HCT116 (cell line): ENCODE data around the gene SLC26A3. TPM values are rescaled to one million over a fixed set of nuclear protein-coding genes. Genes with fewer than 3 reads are reported as not detected.

Experiments
- ATAC-seq: fragments of 200-7000 bp; cut with Tn5 transposase; 2 replicates; pipeline ENCODE4 v1.9.1; 2020; ENCODE audit warnings: mild to moderate bottlenecking, moderate library complexity
- BruUV-seq: library from RNA; stranded (reverse); fragments of 400-500 nt; replicated peaks from 2 replicates; lab custom pipeline; 2021; lab: Mats Ljungman, UMichigan
- CTCF ChIA-PET: fragments of 300-600 bp; sonication (Branson Sonifier 250); formaldehyde crosslinking; loops from one replicate; lab custom pipeline; 2021; ENCODE audit warnings: antibody characterized with exemption; lab: Charles Lee
- POLR2A ChIA-PET: fragments of 300-600, 350-600 bp; sonication (Branson Sonifier 250); formaldehyde crosslinking; loops from one replicate; lab custom pipeline; 2021; ENCODE audit warnings: antibody characterized with exemption; lab: Charles Lee
- RAD21 ChIA-PET, 2 experiments: fragments of 300-600 bp; sonication (Branson Sonifier 250); formaldehyde crosslinking; loops; one replicate each; lab custom pipeline; 2023; ENCODE audit warnings: low total read pairs in 2 of 2; ENCODE audit not compliant: uncharacterized antibody in 2 of 2, unreplicated experiment in 2 of 2, low non-redundant PET in 1 of 2; lab: Charles Lee
- DNase-seq: peaks from one replicate; pipeline ENCODE4 v3.0.0-alpha.2; 2010; ENCODE audit warnings: low read depth, low spot score
- H2AFZ ChIP-seq: fragments of 200-600 bp; shearing (Covaris generic), sonication (generic); 2 replicates; pipeline ENCODE4 v1.6.1; 2017; ENCODE audit warnings: low read depth, mixed run types, mixed read lengths, antibody characterized with exemption, low read length; ENCODE audit not compliant: poor library complexity, severe bottlenecking
- H3K27ac ChIP-seq: 2 replicates; pipeline ENCODE4 v1.5.1; 2012; ENCODE audit warnings: low read depth, low read length
- H3K27me3 ChIP-seq: fragments of 200-600 bp; sonication (generic); 2 replicates; pipeline ENCODE4 v1.6.1; 2016; ENCODE audit warnings: mixed run types, low read length, mixed read lengths; ENCODE audit not compliant: insufficient read depth
- H3K36me3 ChIP-seq, 2 experiments: fragments of 200-500 bp in 1 of 2; fragments of 200-600 bp in 1 of 2; sonication (Bioruptor generic) in 1 of 2; sonication (generic) in 1 of 2; 2 replicates each; pipeline versions ENCODE4 v1.5.1 to v1.6.1; 2014 to 2016; ENCODE audit warnings: low read length in 2 of 2, inconsistent platforms in 1 of 2, mixed read lengths in 1 of 2, mixed run types in 1 of 2; ENCODE audit not compliant: insufficient read depth in 2 of 2, control insufficient read depth in 1 of 2
- H3K4me1 ChIP-seq, 2 experiments: fragments of 200-600 bp in 1 of 2; sonication (generic) in 1 of 2; 2 replicates each; pipeline versions ENCODE4 v1.5.1 to v1.6.1; 2012 to 2017; ENCODE audit warnings: low read length in 2 of 2, inconsistent platforms in 1 of 2, mild to moderate bottlenecking in 1 of 2, mixed read lengths in 1 of 2, mixed run types in 1 of 2, moderate library complexity in 1 of 2; ENCODE audit not compliant: insufficient read depth in 2 of 2, control insufficient read depth in 1 of 2
- H3K4me2 ChIP-seq: fragments of 200-600 bp; sonication (generic); 2 replicates; pipeline ENCODE4 v1.6.1; 2017; ENCODE audit warnings: mixed run types, low read length, mixed read lengths
- H3K4me3 ChIP-seq, 2 experiments: fragments of 200-600 bp in 1 of 2; sonication (generic) in 1 of 2; replicated peaks in 1 of 2; 2 replicates each; pipeline ENCODE4 v1.5.1; 2011 to 2016; ENCODE audit warnings: low read length in 2 of 2, control low read depth in 1 of 2, low read depth in 1 of 2, mild to moderate bottlenecking in 1 of 2, mixed read lengths in 1 of 2, mixed run types in 1 of 2
- H3K79me2 ChIP-seq: fragments of 200-600 bp; sonication (generic); 2 replicates; pipeline ENCODE4 v1.6.1; 2017; ENCODE audit warnings: mild to moderate bottlenecking, mixed run types, low read length, moderate library complexity, mixed read lengths; ENCODE audit not compliant: insufficient read depth
- H3K9ac ChIP-seq: fragments of 200-600 bp; sonication (generic); 2 replicates; pipeline ENCODE4 v1.6.1; 2016; ENCODE audit warnings: low read length, mixed read lengths
- H3K9me2 ChIP-seq: fragments of 200-600 bp; sonication (generic), shearing (Covaris generic); 2 replicates; pipeline ENCODE4 v1.6.1; 2017; ENCODE audit warnings: mixed run types, mild to moderate bottlenecking, moderate library complexity; ENCODE audit not compliant: insufficient read depth
- H3K9me3 ChIP-seq, 2 experiments: fragments of 200-500 bp in 1 of 2; fragments of 200-600 bp in 1 of 2; sonication (Bioruptor generic) in 1 of 2; sonication (generic) in 1 of 2; 2 replicates each; pipeline ENCODE4 v1.6.1; 2014 to 2017; ENCODE audit warnings: low read length in 2 of 2, mixed read lengths in 2 of 2, inconsistent platforms in 1 of 2, low read depth in 1 of 2, mild to moderate bottlenecking in 1 of 2, mixed run types in 1 of 2, moderate library complexity in 1 of 2; ENCODE audit not compliant: control insufficient read depth in 1 of 2, insufficient read depth in 1 of 2
- H4K20me1 ChIP-seq: fragments of 200-600 bp; sonication (generic), shearing (Covaris generic); 2 replicates; pipeline ENCODE4 v1.6.1; 2017; ENCODE audit warnings: mixed run types, mild to moderate bottlenecking, moderate library complexity; ENCODE audit not compliant: insufficient read depth
- POLR2A ChIP-seq: IDR thresholded peaks from 2 replicates; pipeline ENCODE4 v1.7.0; 2011; ENCODE audit warnings: borderline replicate concordance; ENCODE audit not compliant: insufficient read depth, insufficient read length; ENCODE audit errors: extremely low read depth
- ZNF274 ChIP-seq: fragments of 200-500 bp; sonication (Bioruptor generic); IDR thresholded peaks from 2 replicates; pipeline ENCODE4 v1.6.1; 2014; ENCODE audit warnings: mild to moderate bottlenecking, low read depth, low read length, inconsistent platforms
- intact Hi-C: fragments of 100-400 bp; cut with micrococcal nuclease; formaldehyde crosslinking; loops from 2 replicates; pipeline ENCODE4 v1.10.0; 2022
- total RNA-seq: library from RNA; stranded (reverse); gene quantifications from one replicate; pipeline ENCODE4 v1.2.1, GENCODE V29; 2021; ENCODE audit not compliant: unreplicated experiment
- TF ChIP-seq, protein P1 (sequence below): IDR thresholded peaks from 2 replicates; pipeline ENCODE4 v1.6.1; 2011; ENCODE audit warnings: mild to moderate bottlenecking, low read length, moderate library complexity; ENCODE audit not compliant: insufficient replicate concordance; ENCODE audit errors: extremely low read depth

Gene SLC26A3
- total RNA-seq, 1 experiment from 2014 or later, result 0.54 TPM

DNA sequence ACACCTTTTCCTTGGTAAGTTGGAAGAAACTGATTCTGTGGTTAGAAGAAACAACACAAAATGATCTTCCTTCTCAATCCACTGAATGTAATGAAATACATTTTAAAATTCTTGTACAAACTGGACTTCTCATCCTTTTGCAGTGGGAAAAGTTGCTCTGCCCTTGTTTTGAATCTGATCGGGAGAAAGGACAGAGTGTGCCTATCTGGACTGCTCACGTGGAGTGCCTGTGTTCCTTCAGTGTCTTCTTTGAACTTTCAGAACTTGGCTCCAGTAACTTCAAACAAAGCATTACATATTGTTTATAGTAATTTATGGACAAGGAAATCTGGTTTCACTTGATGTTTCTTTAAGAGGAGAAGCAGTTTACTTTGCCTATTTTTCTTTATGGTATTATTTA is 17.1 kb downstream of the SLC26A3 start:
- CTCF ChIA-PET, result no interaction called here
- Histone ChIP-seq H3K4me2 (no peak overlapping the region), H3K27ac (no peak overlapping the region), H3K79me2 (no peaks in the 10 kb centered on the region), H3K4me3 (no peak overlapping the region), H2AFZ (no peak overlapping the region), H3K9ac (no peak overlapping the region), H3K27me3 (no peaks in the 10 kb centered on the region), H3K36me3 (no peaks in the 10 kb centered on the region), H4K20me1 (no peaks in the 10 kb centered on the region), H3K9me3 (no peaks in the 10 kb centered on the region), H3K4me1 (no peaks in the 10 kb centered on the region), H3K9me2 (no peaks in the 10 kb centered on the region)
- RAD21 ChIA-PET, result no interaction called here
- intact Hi-C loops, result no loop called here
- TF ChIP-seq ZNF274, result no peak
- POLR2A ChIA-PET, result no interaction called here
- no TSS peak for BruUV-seq
- DNase-seq (no peak), ATAC-seq (no peak)

DNA sequence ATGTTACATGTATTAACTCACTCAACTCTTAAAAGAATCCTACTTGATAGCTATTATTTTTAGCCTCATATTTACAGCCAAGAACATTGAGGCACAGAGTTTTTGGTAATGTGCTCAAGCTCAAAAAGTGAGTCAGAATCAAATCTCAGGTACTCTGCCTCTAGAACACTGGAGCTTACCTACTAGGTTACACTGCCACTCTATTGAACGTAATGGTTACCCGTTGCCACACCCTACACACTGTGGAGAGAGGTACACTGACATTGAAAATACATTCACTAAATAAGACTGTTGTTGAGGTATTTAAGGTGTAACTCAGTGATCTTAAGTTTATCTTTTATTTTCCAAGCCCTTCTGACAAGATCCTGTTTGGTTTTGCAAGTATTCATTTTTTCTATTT is 17.9 kb downstream of the SLC26A3 start:
- TF ChIP-seq, protein P1, sequence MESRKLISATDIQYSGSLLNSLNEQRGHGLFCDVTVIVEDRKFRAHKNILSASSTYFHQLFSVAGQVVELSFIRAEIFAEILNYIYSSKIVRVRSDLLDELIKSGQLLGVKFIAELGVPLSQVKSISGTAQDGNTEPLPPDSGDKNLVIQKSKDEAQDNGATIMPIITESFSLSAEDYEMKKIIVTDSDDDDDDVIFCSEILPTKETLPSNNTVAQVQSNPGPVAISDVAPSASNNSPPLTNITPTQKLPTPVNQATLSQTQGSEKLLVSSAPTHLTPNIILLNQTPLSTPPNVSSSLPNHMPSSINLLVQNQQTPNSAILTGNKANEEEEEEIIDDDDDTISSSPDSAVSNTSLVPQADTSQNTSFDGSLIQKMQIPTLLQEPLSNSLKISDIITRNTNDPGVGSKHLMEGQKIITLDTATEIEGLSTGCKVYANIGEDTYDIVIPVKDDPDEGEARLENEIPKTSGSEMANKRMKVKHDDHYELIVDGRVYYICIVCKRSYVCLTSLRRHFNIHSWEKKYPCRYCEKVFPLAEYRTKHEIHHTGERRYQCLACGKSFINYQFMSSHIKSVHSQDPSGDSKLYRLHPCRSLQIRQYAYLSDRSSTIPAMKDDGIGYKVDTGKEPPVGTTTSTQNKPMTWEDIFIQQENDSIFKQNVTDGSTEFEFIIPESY, result no peak
- no peak for TF ChIP-seq POLR2A
- no peak for ATAC-seq

More for the DNA sequence above, 17.9 kb downstream of the SLC26A3 start:
- ChIA-PET POLR2A (no interaction called here), CTCF (no interaction called here), RAD21 (no interaction called here)
- intact Hi-C loops, result no loop called here
- no peaks in the 10 kb centered on the region for H3K9me2 ChIP-seq
- no peak overlapping the region for H2AFZ ChIP-seq
- H4K20me1 ChIP-seq, result no peaks in the 10 kb centered on the region
- H3K27me3 ChIP-seq, result no peaks in the 10 kb centered on the region
- no peaks in the 10 kb centered on the region for H3K4me1 ChIP-seq
- H3K79me2 ChIP-seq, result no peaks in the 10 kb centered on the region
- DNase-seq, result no peak
- H3K4me2 ChIP-seq, result no peak overlapping the region
- H3K27ac ChIP-seq, result no peak overlapping the region
- H3K9me3 ChIP-seq, result no peaks in the 10 kb centered on the region
- BruUV-seq, result no TSS peak
- no peak overlapping the region for H3K9ac ChIP-seq
- H3K36me3 ChIP-seq, result no peaks in the 10 kb centered on the region
- H3K4me3 ChIP-seq, result no peak overlapping the region
